ENCODE measurements around the gene CMTM8.
"Not testable (repeated sequence)": the region's sequence is repeated elsewhere in the genome, so short reads cannot be mapped to it uniquely, and the experiment has no call there.

Gene CMTM8

DNA sequence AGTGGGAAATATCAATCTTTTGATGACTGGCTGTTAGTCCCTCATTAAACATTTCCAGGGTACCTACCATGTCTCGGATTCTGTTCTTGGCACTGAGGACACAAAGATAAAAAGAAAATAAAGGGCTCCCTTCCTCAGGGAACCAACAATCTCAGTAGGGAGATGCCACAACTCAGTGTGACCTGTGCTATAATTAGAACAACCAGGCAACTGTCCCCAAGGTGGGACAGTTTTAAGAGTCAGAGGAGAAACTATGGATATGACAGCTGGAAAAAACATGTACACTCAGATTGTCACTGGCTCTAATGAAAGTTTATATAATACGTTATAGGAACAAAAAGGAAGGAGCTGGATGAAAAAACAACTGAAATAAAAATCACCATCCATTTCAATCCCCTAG lies 23.3 kb upstream of the CMTM8 start:
- TF ChIP-seq JUND (IDR thresholded peaks at IDR 0.05; ENCODE audit: low read depth): no peak
- in situ Hi-C loops (cut with HindIII; ENCODE audit: low pct_unique_long_range_greater_than_20kb, low sequenced_read_pairs): no loop called here
- DNase-seq (ENCODE audit: low read depth in 1 of 2, low spot score in 1 of 2): no peak

DNA sequence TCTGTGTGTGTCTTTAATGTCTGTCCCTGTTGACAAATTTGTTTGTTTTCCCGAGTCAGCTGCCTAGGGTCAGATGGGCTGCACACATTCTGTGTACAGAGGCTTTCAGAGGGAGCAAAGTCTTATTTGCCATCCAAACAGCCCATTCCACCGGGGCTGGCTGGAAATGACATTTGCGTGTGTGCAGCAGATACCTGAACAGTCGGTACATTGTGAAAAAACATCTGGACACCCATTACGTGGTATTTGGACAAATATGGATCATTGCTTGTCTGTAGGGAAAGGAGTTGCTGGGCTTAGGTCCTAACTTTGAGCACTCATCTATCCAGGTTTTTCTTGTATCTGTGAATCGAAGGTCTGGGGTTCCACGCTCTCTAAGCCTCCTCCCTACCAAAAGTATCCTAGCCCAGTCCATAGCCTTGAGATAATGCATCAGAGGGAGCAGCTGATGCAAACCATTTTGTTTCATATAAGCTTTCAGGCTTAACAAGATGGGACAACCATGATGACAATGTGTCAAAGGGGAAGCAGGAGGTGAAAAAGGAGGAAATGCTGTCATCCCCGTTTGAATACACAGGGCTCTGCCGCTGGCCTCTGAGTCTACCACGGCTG lies 22.2 kb upstream of the CMTM8 start:
- DNase-seq (ENCODE audit: low read depth in 1 of 2, low spot score in 1 of 2): peak in 1 of 2 experiments; percentile 50
- TF ChIP-seq JUND (IDR thresholded peaks at IDR 0.05; ENCODE audit: low read depth): no peak
- in situ Hi-C loops (cut with HindIII; ENCODE audit: low pct_unique_long_range_greater_than_20kb, low sequenced_read_pairs): no loop called here

DNA sequence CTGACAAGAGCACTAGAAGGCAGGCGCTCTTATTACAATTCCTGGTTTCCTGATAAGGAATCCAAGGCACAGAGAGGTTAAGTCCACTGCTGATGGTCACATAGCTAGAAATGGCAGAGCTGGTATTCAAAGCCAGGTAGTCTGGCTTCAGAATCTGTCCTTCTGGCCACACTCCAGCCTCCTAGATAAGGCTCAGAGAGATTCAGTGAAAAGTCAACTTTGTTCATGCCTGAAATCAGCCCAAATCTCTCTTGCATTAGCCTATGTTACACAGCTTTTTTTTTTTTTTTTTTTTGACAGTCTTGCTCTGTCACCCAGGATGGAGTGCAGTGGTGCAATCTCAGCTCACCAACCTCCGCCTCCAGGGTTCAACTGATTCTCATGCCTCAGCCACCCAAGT lies 21.1 kb upstream of the CMTM8 start:
- in situ Hi-C loops (cut with HindIII; ENCODE audit: low pct_unique_long_range_greater_than_20kb, low sequenced_read_pairs): no loop called here
- TF ChIP-seq JUND (IDR thresholded peaks at IDR 0.05; ENCODE audit: low read depth): no peak
- DNase-seq (ENCODE audit: low read depth in 1 of 2, low spot score in 1 of 2): no peak

DNA sequence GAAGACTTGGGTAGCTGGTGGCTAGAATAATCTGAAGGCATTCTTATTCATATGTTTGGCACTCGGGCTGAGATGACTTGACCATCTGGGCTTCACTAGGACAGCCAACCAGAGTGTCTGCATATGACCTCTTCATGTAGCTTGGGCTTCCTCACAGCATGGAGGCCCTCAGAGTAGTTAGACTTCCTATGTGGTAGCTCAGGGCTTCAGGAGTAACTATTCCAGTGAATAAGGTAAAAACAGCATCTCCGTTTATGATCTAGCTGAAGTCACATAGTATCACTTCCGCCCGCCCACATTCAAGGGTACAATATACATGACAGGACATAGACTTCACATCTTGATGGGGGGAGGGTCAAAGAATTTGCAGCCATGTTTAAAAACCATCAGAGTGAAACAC lies 18.9 kb upstream of the CMTM8 start:
- in situ Hi-C loops (cut with HindIII; ENCODE audit: low pct_unique_long_range_greater_than_20kb, low sequenced_read_pairs): no loop called here
- no peak for DNase-seq (ENCODE audit: low read depth in 1 of 2, low spot score in 1 of 2)
- TF ChIP-seq JUND (IDR thresholded peaks at IDR 0.05; ENCODE audit: low read depth): no peak

DNA sequence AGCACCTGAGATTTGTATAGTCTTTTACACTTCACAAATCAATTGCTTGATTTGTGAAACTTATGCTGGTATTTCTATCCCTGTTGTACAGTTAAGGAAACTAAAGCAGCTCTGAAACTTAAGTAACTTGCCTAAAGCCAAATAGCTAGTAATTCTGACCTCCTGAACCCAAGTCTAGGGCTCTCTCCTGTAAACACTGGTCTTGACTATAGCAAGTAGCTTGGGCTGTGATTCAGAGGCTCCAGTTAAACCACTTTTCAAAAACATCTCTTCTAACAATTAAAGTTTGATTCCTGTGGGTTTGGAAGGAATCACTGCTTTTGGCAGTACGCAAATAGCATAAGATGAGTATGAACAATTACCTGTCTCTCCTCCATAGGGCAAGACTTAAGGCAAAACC lies 18.5 kb upstream of the CMTM8 start:
- in situ Hi-C loops (cut with HindIII; ENCODE audit: low pct_unique_long_range_greater_than_20kb, low sequenced_read_pairs): no loop called here
- DNase-seq (ENCODE audit: low read depth in 1 of 2, low spot score in 1 of 2): peak in 1 of 2 experiments; percentile 45
- TF ChIP-seq JUND (IDR thresholded peaks at IDR 0.05; ENCODE audit: low read depth): no peak

DNA sequence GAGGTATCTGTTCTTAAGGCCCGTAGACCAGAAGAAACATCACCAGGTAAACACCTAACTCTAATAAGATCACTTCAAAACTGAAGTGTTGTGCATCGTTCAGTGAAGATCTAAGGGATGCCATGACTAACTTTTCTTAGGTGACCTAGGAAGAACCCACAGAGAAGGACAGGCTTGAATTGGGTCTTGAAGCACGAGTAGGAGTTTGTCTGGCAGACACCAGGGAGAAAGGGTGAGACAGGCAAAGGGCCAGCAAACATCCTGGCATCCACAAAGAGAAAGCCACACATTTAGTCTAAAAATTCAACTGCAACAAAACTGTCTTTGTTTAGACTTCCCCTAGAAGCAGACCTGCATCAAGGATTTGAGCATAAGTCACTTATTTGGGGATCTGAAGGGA lies 15.5 kb upstream of the CMTM8 start:
- in situ Hi-C loops (cut with HindIII; ENCODE audit: low pct_unique_long_range_greater_than_20kb, low sequenced_read_pairs): no loop called here
- DNase-seq (ENCODE audit: low read depth in 1 of 2, low spot score in 1 of 2): no peak
- TF ChIP-seq JUND (IDR thresholded peaks at IDR 0.05; ENCODE audit: low read depth): no peak

DNA sequence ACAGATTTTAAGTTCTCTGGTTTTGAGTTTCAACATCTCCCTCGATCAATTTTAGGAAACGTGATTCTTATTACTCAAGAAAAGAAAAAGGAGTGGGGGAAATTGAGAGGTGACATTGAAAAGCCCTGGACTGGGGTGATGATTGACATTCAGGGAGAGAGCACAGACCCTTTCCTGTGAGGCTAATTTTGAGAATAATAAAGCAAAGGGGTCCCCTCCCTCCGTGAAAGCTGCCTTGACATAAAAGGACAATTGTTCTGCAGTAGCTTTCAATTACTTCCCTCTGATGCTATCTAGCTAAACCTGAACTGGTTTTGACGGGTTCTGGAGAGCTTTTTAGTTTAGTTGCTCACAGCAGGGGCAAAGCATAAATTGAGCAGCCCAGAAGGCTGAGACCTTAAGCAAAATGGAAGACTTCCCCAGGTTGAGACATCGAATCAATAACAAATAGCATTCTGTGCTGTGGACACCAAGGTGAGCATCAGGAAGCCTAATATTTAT lies 14.4 kb upstream of the CMTM8 start:
- TF ChIP-seq JUND (IDR thresholded peaks at IDR 0.05; ENCODE audit: low read depth): no peak
- in situ Hi-C loops (cut with HindIII; ENCODE audit: low pct_unique_long_range_greater_than_20kb, low sequenced_read_pairs): no loop called here

DNA sequence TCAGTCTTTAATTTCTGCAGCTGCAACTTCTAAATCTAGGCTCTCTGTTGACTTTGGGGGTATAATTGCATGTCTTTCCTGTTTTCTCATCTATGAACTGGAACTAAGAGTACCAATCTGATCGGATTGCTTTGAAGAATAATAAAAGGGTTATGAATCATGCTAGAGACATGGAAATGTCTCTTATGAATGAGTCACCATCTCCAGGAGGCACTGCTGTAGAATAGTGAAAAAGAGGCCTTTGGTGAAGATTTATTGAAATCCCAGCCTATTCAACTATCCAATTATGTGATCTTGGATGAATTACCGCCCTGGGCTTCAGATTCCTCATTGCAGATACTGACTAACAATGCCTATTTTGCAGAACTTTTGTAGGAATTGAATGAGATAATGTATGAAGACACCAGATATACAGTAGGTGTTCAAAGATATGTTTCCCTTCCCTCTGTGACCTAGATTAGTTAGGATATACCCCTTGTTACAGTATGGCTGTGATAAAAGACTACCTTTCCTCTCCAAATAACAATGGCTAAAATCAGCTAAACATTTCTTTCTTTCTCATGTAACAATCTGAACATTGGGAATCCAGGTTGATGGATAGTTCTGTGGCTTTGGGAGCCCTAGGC lies 11.5 kb upstream of the CMTM8 start:
- no peak for DNase-seq (ENCODE audit: low read depth in 1 of 2, low spot score in 1 of 2)
- no peak for TF ChIP-seq JUND (IDR thresholded peaks at IDR 0.05; ENCODE audit: low read depth)
- in situ Hi-C loops (cut with HindIII; ENCODE audit: low pct_unique_long_range_greater_than_20kb, low sequenced_read_pairs): no loop called here

More for the DNA sequence above, 14.4 kb upstream of the CMTM8 start:
- peak in 1 of 2 experiments; percentile 37 for DNase-seq (ENCODE audit: low read depth in 1 of 2, low spot score in 1 of 2)

DNA sequence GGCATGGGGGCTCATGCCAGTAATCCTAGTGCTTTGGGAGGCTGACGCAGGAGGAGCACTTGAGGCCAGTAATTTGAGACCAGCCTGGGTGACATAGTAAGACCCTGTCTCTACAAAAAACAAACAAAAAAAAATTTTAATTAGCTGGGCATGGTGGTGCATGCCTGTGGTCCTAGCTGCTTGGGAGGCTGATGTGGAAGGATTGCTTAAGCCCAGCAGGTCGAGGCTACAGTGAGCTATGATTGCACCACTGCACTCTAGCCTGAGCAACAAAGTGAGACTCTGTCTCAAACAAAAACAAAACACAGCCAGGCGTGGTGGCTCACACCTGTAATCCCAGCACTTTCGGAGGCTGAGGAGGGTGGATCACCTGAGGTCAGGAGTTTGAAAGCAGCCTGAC lies 9.7 kb upstream of the CMTM8 start:
- in situ Hi-C loops (cut with HindIII; ENCODE audit: low pct_unique_long_range_greater_than_20kb, low sequenced_read_pairs); DNase-seq (ENCODE audit: low read depth in 1 of 2, low spot score in 1 of 2): not testable (repeated sequence)

DNA sequence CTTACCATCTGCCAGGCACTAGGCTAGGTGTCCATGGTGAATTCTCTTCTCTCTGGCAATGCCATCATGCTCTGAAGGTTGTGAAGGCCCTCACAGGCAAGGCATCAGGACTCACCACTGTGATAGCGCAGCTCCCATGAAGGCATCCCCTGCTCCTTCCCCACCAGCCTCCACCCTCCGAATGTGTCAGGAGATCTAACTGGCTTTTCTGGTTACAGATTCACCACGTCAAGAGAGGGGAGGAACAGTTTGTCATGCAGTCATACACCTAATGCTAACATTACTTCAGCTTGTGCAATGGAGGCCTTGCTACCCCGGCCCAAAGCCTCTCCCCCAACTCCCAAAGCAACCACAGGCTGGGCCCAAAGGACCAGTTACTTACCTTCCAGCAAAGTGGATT lies 8.9 kb upstream of the CMTM8 start:
- TF ChIP-seq JUND (IDR thresholded peaks at IDR 0.05; ENCODE audit: low read depth): no peak
- DNase-seq (ENCODE audit: low read depth in 1 of 2, low spot score in 1 of 2): peak in 1 of 2 experiments; percentile 52
- in situ Hi-C loops (cut with HindIII; ENCODE audit: low pct_unique_long_range_greater_than_20kb, low sequenced_read_pairs): no loop called here

DNA sequence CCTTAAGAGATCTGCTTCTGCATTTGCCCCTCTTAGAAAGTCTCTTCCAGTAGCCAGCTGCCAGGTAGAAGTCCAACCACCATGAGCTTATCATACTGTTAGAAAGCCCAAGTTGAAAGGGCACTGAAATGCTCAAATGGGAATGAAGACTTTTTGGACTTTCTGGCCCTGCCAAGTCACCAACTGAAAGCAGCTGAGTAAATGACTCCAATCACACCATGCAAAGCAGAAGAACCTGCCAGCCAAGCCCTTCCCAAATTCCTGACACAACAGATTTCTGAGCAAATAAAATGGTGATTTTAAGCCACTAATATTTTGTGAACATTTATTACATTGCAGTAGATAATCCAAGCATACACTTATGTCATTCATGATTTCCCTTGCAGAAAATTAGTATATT lies 2.1 kb upstream of the CMTM8 start:
- DNase-seq (ENCODE audit: low read depth in 1 of 2, low spot score in 1 of 2): no peak
- no peak for TF ChIP-seq JUND (IDR thresholded peaks at IDR 0.05; ENCODE audit: low read depth)
- in situ Hi-C loops (cut with HindIII; ENCODE audit: low pct_unique_long_range_greater_than_20kb, low sequenced_read_pairs): no loop called here

DNA sequence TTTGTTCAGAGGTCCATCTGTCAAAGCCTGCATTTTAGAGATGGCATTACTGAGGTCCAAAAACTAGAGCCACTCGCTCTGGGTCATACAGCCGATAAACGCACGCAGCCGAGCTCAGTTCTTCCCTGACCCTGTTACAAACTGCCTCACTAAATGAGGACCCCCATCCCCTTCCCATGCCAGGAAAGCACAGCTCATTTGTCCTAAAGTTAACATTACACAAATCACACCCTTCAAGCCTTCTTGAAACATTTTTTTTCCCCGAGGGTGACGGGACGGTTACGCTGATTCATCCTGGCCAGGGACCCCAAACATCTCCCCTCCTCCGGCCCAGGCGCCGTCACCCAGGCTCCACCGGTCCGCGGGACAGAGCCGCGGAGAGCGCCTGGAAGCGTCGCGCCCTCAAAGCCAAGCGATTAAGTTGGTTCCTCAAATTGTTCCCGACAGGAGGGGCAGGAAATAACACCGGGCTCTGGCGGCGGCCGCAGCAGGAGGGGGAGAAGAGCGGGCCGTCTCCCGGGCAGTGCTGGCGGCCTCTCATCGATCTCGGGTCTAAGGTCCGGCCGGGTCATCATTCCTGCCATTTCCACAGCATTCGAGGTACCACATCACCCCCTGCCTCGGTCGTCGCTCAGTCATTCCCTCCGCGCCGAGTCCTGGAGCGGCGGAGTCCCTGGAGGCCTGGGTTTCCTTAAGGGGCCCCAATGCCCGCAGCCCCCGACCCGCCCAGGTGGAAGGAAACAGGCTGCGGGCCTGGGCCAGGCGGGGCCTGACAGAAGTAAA lies 619 bp upstream of the CMTM8 start:
- in situ Hi-C loops (cut with HindIII; ENCODE audit: low pct_unique_long_range_greater_than_20kb, low sequenced_read_pairs): no loop called here
- DNase-seq (ENCODE audit: low read depth in 1 of 2, low spot score in 1 of 2): peak in 1 of 2 experiments; percentile 52

More for the DNA sequence above, 619 bp upstream of the CMTM8 start:
- TF ChIP-seq JUND (IDR thresholded peaks at IDR 0.05; ENCODE audit: low read depth): no peak

Data from T47D (cell line).